ENCODE results near the gene KCNJ1. TPM values are rescaled to one million over a fixed set of nuclear protein-coding genes. Genes with fewer than 3 reads are reported as not detected.

Gene KCNJ1
- total RNA-seq, 4 donors from 2014 or later, result 0.11 to 0.81 TPM; not detected in 2

DNA sequence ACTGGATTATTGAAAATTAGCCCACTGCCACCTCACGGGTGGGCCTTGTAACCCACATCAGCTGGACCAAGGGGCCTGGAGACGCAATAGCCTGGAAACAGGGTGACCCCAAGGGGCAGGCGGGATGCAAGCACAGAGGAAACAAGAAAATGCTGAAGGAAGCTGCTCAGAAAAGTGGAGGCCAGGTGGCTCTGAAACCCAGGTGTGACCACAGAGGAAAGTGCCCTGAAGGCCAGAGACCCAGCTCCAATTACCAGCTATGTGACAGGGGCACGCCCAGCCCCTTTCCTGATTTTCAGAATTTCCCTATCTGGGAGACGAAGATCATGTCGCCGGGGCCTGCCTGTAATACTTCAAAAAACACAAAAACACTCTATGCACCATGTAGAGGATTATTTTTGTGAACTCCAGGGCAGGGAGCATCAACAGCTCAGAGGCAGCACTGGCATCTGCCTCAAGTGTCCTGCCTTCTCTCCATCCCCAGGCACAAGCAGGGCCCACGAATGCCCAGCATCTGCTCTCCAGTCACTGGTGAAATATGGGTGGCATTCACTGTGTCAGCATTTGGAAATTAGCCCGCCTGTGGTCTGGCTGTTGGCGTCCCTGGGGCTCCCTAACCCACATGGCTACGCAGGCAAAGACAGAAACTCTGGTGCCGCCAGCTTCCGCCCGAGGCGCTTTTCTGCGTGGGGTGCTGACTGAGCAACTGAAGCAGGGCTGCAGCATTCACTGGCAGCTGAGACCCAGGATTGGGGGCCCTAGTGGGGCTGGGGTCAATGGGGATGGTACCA lies 6.3 kb downstream of the KCNJ1 start:
- Histone ChIP-seq H3K4me3 (replicated peaks in 1 of 3) (no peak overlapping the region), H3K27ac (peak overlapping the region in 1 of 3 donors; percentile 44), H3K9me3 (no peaks in the 10 kb centered on the region), H3K27me3 (no peaks in the 10 kb centered on the region), H3K4me1 (peaks cover 17 to 51% of the 10 kb centered on the region in 2 donors), H3K36me3 (no peaks in the 10 kb centered on the region)
- no peak for TF ChIP-seq POLR2A (IDR thresholded peaks at IDR 0.05)
- TF ChIP-seq, protein P1, sequence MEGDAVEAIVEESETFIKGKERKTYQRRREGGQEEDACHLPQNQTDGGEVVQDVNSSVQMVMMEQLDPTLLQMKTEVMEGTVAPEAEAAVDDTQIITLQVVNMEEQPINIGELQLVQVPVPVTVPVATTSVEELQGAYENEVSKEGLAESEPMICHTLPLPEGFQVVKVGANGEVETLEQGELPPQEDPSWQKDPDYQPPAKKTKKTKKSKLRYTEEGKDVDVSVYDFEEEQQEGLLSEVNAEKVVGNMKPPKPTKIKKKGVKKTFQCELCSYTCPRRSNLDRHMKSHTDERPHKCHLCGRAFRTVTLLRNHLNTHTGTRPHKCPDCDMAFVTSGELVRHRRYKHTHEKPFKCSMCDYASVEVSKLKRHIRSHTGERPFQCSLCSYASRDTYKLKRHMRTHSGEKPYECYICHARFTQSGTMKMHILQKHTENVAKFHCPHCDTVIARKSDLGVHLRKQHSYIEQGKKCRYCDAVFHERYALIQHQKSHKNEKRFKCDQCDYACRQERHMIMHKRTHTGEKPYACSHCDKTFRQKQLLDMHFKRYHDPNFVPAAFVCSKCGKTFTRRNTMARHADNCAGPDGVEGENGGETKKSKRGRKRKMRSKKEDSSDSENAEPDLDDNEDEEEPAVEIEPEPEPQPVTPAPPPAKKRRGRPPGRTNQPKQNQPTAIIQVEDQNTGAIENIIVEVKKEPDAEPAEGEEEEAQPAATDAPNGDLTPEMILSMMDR (IDR thresholded peaks at IDR 0.05), result no peak
- DNase-seq, result no peak
- 94 to 96% methylated on average over 14 to 15 of the region's 16 CpGs for WGBS, 2 donors
- intact Hi-C loops (cut with DNase I), result no loop called here

DNA sequence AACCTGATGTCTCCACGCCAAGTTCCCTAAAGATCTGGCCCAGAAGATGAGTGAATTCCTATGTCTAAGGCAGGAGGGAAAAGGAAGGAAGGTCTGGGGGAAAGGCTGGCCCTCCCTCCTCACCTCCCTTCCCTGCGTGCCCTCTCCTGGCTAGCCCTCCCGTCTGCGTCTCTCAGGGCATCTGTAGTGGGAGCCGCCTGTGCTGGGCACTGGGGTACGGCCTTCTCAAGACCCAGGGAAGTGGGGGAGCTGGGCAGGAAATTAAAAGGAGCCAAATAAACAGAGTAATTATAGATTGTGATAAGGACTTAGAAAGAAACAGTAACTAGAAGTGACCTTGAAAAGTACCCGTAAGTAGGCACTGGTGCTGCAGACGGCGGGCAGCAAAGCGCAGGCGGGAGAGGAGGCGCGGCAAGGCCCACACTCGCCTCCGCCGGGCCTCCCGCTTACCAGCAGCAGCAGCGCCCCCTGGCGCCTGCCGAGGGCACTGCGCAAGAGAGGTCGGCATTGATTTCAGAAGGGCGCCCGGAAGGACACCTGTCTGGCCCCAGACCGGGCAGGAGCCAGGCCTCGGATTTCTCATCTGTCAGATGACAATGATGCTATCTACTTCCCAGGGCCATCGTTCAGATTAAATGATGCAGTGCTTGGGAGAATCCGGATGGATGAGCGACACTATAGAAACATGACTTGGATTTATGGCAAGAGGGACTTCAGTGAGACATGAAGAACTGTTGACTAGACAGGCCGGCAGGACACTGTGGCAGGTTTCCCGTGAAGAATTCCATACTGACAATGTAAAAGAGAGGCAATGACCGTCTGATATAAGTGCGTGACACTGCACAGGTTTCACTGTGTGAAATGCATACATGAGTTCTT lies 7.3 kb downstream of the KCNJ1 start:
- WGBS, 2 donors, result 24 to 31% methylated on average over 32 to 33 of the region's 33 CpGs
- no peaks in the 10 kb centered on the region for H3K9me3 ChIP-seq
- H3K27me3 ChIP-seq, result no peaks in the 10 kb centered on the region
- H3K36me3 ChIP-seq, result no peaks in the 10 kb centered on the region
- H3K4me3 ChIP-seq (replicated peaks in 1 of 3), result no peak overlapping the region
- peak overlapping the region in 2 of 3 donors; percentile 44 to 46 for H3K27ac ChIP-seq
- H3K4me1 ChIP-seq, result peaks cover 22 to 57% of the 10 kb centered on the region in 2 donors
- intact Hi-C loops (cut with DNase I), result no loop called here
- peak; percentile 88 to 89 for DNase-seq
- TF ChIP-seq POLR2A (IDR thresholded peaks at IDR 0.05), result no peak
- TF ChIP-seq, protein P1 (IDR thresholded peaks at IDR 0.05), result peak; percentile 61 to 98 (median 75)

DNA sequence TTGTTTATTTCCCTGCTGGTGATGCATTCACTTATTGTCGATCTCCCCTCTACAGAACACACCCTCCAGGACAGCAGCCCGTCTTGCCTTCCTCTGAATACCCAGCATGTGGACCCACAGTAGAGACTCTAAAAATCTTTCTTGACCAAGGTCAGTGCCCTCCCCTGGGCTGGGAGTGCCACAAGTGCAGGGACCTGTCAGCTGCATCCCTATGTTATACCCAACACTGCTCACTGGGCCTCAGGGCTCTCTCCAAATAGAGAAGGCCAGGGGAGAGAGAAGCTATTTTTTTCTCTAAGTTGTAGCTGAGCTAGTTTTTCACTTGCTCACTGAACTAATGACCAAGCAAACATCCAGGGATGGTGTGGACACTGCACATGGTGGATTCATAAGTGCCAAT lies 9.8 kb downstream of the KCNJ1 start:
- Histone ChIP-seq H3K9me3 (no peaks in the 10 kb centered on the region), H3K4me3 (replicated peaks in 1 of 3) (no peak overlapping the region), H3K4me1 (peaks cover 19 to 40% of the 10 kb centered on the region in 2 donors), H3K27ac (no peak overlapping the region), H3K36me3 (no peaks in the 10 kb centered on the region), H3K27me3 (no peaks in the 10 kb centered on the region)
- 84 to 94% methylated on average over 2 of the region's 2 CpGs for WGBS, 2 donors
- intact Hi-C loops (cut with DNase I), result no loop called here
- no peak for TF ChIP-seq POLR2A (IDR thresholded peaks at IDR 0.05)
- TF ChIP-seq, protein P1 (IDR thresholded peaks at IDR 0.05), result no peak
- no peak for DNase-seq

DNA sequence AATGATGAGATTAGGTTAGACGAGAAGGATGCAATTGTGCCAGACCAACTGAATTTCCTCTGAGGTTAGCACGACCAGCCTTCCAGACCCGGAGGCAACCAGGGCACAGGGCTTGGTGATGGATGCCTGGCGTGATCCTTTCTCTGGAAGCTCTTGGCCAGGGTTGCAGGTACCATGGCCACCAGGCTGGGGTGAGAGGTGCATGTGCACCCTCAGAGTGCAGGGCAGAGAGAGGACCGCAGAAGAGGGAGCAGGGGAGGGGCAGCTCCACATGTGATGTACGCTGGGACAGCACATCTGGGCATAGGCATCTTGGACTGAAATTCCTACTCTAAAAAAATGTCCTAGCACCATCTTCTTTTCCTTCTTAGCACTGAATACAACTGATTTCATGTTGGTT lies 10.9 kb downstream of the KCNJ1 start:
- no peak overlapping the region for H3K4me3 ChIP-seq (replicated peaks in 1 of 3)
- no peaks in the 10 kb centered on the region for H3K27me3 ChIP-seq
- DNase-seq, result no peak
- intact Hi-C loops (cut with DNase I), result no loop called here
- no peak overlapping the region for H3K27ac ChIP-seq
- no peaks in the 10 kb centered on the region for H3K9me3 ChIP-seq
- H3K4me1 ChIP-seq, result peaks cover 18 to 36% of the 10 kb centered on the region in 2 donors
- TF ChIP-seq, protein P1 (IDR thresholded peaks at IDR 0.05), result no peak
- no peak for TF ChIP-seq POLR2A (IDR thresholded peaks at IDR 0.05)
- no peaks in the 10 kb centered on the region for H3K36me3 ChIP-seq
- 92 to 96% methylated on average over 6 of the region's 6 CpGs for WGBS, 2 donors
